Liver (tissue), 9 donors: ENCODE results near the gene OAS1. TPM values are rescaled to one million over a fixed set of nuclear protein-coding genes. Genes with fewer than 3 reads are reported as not detected.

Experiments used
- DNase-seq: peaks from one replicate; pipeline ENCODE4 v3.0.0-alpha.2; 2017; ENCODE audit warnings: low spot score
- H3K27ac ChIP-seq, 2 donors: one replicate each; pipeline ENCODE4 v1.7.0; 2013; ENCODE audit warnings: inconsistent platforms in 2 of 2, low read length in 2 of 2, control low read depth in 1 of 2, low read depth in 1 of 2, mild to moderate bottlenecking in 1 of 2
- H3K27me3 ChIP-seq, 4 donors: one replicate each; pipeline versions ENCODE4 v1.6.1 to v1.7.0; 2013; ENCODE audit warnings: low read length in 3 of 4, inconsistent platforms in 1 of 4, mild to moderate bottlenecking in 1 of 4, moderate library complexity in 1 of 4; ENCODE audit not compliant: control insufficient read depth in 4 of 4, insufficient read depth in 4 of 4
- H3K36me3 ChIP-seq, 4 donors: one replicate each; pipeline versions ENCODE4 v1.6.1 to v1.7.0; 2013; ENCODE audit warnings: low read length in 3 of 4, mild to moderate bottlenecking in 3 of 4, low read depth in 1 of 4, moderate library complexity in 1 of 4; ENCODE audit not compliant: control insufficient read depth in 4 of 4, insufficient read depth in 3 of 4
- H3K4me1 ChIP-seq, 4 donors: one replicate each; pipeline versions ENCODE4 v1.6.1 to v1.7.0; 2013; ENCODE audit warnings: low read length in 3 of 4, mild to moderate bottlenecking in 3 of 4, moderate library complexity in 1 of 4; ENCODE audit not compliant: control insufficient read depth in 4 of 4, insufficient read depth in 4 of 4
- H3K4me3 ChIP-seq, 3 donors: one replicate each; pipeline versions ENCODE4 v1.6.1 to v1.7.0; 2013; ENCODE audit warnings: low read length in 3 of 3, control low read depth in 1 of 3, low read depth in 1 of 3, mild to moderate bottlenecking in 1 of 3
- H3K9ac ChIP-seq, 2 donors: one replicate each; pipeline ENCODE4 v1.7.0; 2013; ENCODE audit warnings: low read length in 2 of 2, mild to moderate bottlenecking in 2 of 2, moderate library complexity in 2 of 2, control low read depth in 1 of 2, low read depth in 1 of 2
- H3K9me3 ChIP-seq, 4 donors: one replicate each; pipeline versions ENCODE4 v1.6.1 to v1.7.0; 2013; ENCODE audit warnings: low read length in 3 of 4; ENCODE audit not compliant: control insufficient read depth in 4 of 4
- ATF3 ChIP-seq: IDR thresholded peaks from 2 replicates; pipeline ENCODE4 v1.6.1; 2016; ENCODE audit warnings: antibody characterized with exemption
- EGR1 ChIP-seq, 2 donors: IDR thresholded peaks; 2 replicates each; pipeline ENCODE4 v1.6.1; 2016 to 2018; ENCODE audit warnings: antibody characterized with exemption in 2 of 2, low read depth in 2 of 2
- FOXA1 ChIP-seq: IDR thresholded peaks from 2 replicates; pipeline ENCODE4 v1.6.1; 2016; ENCODE audit warnings: antibody characterized with exemption
- HNF4A ChIP-seq, 2 donors: conservative IDR thresholded peaks; 2 replicates each; pipeline ENCODE4 v1.6.1; 2016; ENCODE audit warnings: antibody characterized with exemption in 2 of 2, mild to moderate bottlenecking in 2 of 2
- HNF4G ChIP-seq: IDR thresholded peaks from 2 replicates; pipeline ENCODE4 v1.6.1; 2016; ENCODE audit warnings: antibody characterized with exemption
- JUND ChIP-seq, 2 donors: IDR thresholded peaks; 2 replicates each; pipeline ENCODE4 v1.6.1; 2016; ENCODE audit warnings: antibody characterized with exemption in 2 of 2
- NR2F2 ChIP-seq: IDR thresholded peaks from 2 replicates; pipeline ENCODE4 v1.6.1; 2016; ENCODE audit warnings: antibody characterized with exemption
- RAD21 ChIP-seq, 2 donors: IDR thresholded peaks; 2 replicates each; pipeline ENCODE4 v1.6.1; 2016; ENCODE audit warnings: antibody characterized with exemption in 2 of 2, mild to moderate bottlenecking in 2 of 2
- RXRA ChIP-seq, 2 donors: IDR thresholded peaks; 2 replicates each; pipeline ENCODE4 v1.6.1; 2017 to 2018; ENCODE audit warnings: antibody characterized with exemption in 2 of 2, mild to moderate bottlenecking in 1 of 2
- SP1 ChIP-seq: IDR thresholded peaks from 2 replicates; pipeline ENCODE4 v1.6.1; 2018; ENCODE audit warnings: antibody characterized with exemption, mild to moderate bottlenecking
- TAF1 ChIP-seq: conservative IDR thresholded peaks from 2 replicates; pipeline ENCODE4 v1.6.1; 2016; ENCODE audit warnings: antibody characterized with exemption, mild to moderate bottlenecking
- YY1 ChIP-seq: IDR thresholded peaks from 2 replicates; pipeline ENCODE4 v1.6.1; 2016; ENCODE audit warnings: antibody characterized with exemption, mild to moderate bottlenecking
- WGBS: extraction: QIAGEN DNeasy Blood & Tissue Kit; methylation state at CpG from one replicate; pipeline ENCODE4 v1.1.7; 2013; 5-methylcytosine and 5-hydroxymethylcytosine counted together
- polyA plus RNA-seq, 2 donors: library from polyadenylated mRNA; stranded (reverse) in 1 of 2; unstranded in 1 of 2; fragments of 200-250 nt in 1 of 2; fragments of >200 nt in 1 of 2; fragmentation: Nextera tagmentation in 1 of 2; extraction: Ambion mirVana in 1 of 2; gene quantifications; one replicate each; pipeline versions ENCODE4 v1.2.1 to v1.2.3, GENCODE V29; 2013 to 2015
- total RNA-seq, 2 donors: library from RNA; depleted of rRNA; stranded (reverse); fragments of >200 nt; gene quantifications; one replicate each; pipeline ENCODE4 v1.2.3, GENCODE V29; 2014
- TF ChIP-seq, protein P1 (sequence below): IDR thresholded peaks from 2 replicates; pipeline ENCODE4 v1.6.1; 2016; ENCODE audit warnings: antibody characterized with exemption
- TF ChIP-seq, protein P2 (sequence below): fragments of 150-350 bp; IDR thresholded peaks from 2 replicates; pipeline ENCODE4 v1.5.1; 2017; ENCODE audit warnings: improper control_type of control experiment, low read depth, low read length; ENCODE audit not compliant: missing input control
- TF ChIP-seq, protein P3 (sequence below): IDR thresholded peaks from 2 replicates; pipeline ENCODE4 v1.6.1; 2016; ENCODE audit warnings: antibody characterized with exemption, mild to moderate bottlenecking
- donor health status: healthy.
- donor health status: healthy.
- donor health status: healthy.
- donor health status: healthy.
- donor health status: healthy.

OAS1 gene
- total and polyA plus RNA-seq, 4 donors, result 20.5 to 26.0 (median 23.4) TPM

- no peak overlapping the region for H3K27ac ChIP-seq
- WGBS, result 97% methylated on average over 15 of the region's 15 CpGs
- H3K9me3 ChIP-seq, result no peaks in the 10 kb centered on the region
- H3K4me3 ChIP-seq, result no peak overlapping the region
- peaks cover 2 to 9% (median 8%) of the 10 kb centered on the region in 4 donors for H3K4me1 ChIP-seq
- H3K36me3 ChIP-seq, result peaks cover 0 to 27% (median 6%) of the 10 kb centered on the region in 4 donors
- no peak for DNase-seq
- no peak overlapping the region for H3K9ac ChIP-seq
- H3K27me3 ChIP-seq, result no peaks in the 10 kb centered on the region
- no peak for TF ChIP-seq EGR1 (IDR thresholded peaks at IDR 0.05; ENCODE audit: low read depth in 2 of 2)
- TF ChIP-seq FOXA1, result no peak
- TF ChIP-seq YY1, result no peak
- TF ChIP-seq, protein P1, sequence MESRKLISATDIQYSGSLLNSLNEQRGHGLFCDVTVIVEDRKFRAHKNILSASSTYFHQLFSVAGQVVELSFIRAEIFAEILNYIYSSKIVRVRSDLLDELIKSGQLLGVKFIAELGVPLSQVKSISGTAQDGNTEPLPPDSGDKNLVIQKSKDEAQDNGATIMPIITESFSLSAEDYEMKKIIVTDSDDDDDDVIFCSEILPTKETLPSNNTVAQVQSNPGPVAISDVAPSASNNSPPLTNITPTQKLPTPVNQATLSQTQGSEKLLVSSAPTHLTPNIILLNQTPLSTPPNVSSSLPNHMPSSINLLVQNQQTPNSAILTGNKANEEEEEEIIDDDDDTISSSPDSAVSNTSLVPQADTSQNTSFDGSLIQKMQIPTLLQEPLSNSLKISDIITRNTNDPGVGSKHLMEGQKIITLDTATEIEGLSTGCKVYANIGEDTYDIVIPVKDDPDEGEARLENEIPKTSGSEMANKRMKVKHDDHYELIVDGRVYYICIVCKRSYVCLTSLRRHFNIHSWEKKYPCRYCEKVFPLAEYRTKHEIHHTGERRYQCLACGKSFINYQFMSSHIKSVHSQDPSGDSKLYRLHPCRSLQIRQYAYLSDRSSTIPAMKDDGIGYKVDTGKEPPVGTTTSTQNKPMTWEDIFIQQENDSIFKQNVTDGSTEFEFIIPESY, result no peak
- no peak for TF ChIP-seq TAF1
- no peak for TF ChIP-seq NR2F2
- TF ChIP-seq HNF4A (conservative IDR thresholded peaks at IDR 0.05), result no peak
- TF ChIP-seq, protein P2, sequence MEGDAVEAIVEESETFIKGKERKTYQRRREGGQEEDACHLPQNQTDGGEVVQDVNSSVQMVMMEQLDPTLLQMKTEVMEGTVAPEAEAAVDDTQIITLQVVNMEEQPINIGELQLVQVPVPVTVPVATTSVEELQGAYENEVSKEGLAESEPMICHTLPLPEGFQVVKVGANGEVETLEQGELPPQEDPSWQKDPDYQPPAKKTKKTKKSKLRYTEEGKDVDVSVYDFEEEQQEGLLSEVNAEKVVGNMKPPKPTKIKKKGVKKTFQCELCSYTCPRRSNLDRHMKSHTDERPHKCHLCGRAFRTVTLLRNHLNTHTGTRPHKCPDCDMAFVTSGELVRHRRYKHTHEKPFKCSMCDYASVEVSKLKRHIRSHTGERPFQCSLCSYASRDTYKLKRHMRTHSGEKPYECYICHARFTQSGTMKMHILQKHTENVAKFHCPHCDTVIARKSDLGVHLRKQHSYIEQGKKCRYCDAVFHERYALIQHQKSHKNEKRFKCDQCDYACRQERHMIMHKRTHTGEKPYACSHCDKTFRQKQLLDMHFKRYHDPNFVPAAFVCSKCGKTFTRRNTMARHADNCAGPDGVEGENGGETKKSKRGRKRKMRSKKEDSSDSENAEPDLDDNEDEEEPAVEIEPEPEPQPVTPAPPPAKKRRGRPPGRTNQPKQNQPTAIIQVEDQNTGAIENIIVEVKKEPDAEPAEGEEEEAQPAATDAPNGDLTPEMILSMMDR, result no peak
Observed at GRCh38 chr12:112944024-112944690, 37.4 kb downstream of the OAS1 start.

GRCh38 chr12:112945515-112945914 lies 38.8 kb downstream of the OAS1 start:
- H3K4me3 ChIP-seq, result no peak overlapping the region
- no peak for TF ChIP-seq RAD21 (IDR thresholded peaks at IDR 0.05)
- 98% methylated on average over 4 of the region's 4 CpGs for WGBS
- no peak overlapping the region for H3K27ac ChIP-seq
- H3K4me1 ChIP-seq, result no peaks in the 10 kb centered on the region
- H3K27me3 ChIP-seq, result no peaks in the 10 kb centered on the region
- no peak overlapping the region for H3K9ac ChIP-seq
- no peak for DNase-seq
- peaks cover 0 to 32% (median 6%) of the 10 kb centered on the region in 4 donors for H3K36me3 ChIP-seq
- H3K9me3 ChIP-seq, result no peaks in the 10 kb centered on the region

- no peak overlapping the region for H3K9ac ChIP-seq
- H3K4me1 ChIP-seq, result no peaks in the 10 kb centered on the region
- 94% methylated on average over 14 of the region's 14 CpGs for WGBS
- H3K27ac ChIP-seq, result no peak overlapping the region
- H3K27me3 ChIP-seq, result no peaks in the 10 kb centered on the region
- DNase-seq, result no peak
- H3K36me3 ChIP-seq, result peaks cover 0 to 39% (median 6%) of the 10 kb centered on the region in 4 donors
- H3K4me3 ChIP-seq, result no peak overlapping the region
- H3K9me3 ChIP-seq, result no peaks in the 10 kb centered on the region
- no peak for TF ChIP-seq HNF4G
- no peak for TF ChIP-seq YY1
- TF ChIP-seq, protein P2, result no peak
- TF ChIP-seq, protein P3, sequence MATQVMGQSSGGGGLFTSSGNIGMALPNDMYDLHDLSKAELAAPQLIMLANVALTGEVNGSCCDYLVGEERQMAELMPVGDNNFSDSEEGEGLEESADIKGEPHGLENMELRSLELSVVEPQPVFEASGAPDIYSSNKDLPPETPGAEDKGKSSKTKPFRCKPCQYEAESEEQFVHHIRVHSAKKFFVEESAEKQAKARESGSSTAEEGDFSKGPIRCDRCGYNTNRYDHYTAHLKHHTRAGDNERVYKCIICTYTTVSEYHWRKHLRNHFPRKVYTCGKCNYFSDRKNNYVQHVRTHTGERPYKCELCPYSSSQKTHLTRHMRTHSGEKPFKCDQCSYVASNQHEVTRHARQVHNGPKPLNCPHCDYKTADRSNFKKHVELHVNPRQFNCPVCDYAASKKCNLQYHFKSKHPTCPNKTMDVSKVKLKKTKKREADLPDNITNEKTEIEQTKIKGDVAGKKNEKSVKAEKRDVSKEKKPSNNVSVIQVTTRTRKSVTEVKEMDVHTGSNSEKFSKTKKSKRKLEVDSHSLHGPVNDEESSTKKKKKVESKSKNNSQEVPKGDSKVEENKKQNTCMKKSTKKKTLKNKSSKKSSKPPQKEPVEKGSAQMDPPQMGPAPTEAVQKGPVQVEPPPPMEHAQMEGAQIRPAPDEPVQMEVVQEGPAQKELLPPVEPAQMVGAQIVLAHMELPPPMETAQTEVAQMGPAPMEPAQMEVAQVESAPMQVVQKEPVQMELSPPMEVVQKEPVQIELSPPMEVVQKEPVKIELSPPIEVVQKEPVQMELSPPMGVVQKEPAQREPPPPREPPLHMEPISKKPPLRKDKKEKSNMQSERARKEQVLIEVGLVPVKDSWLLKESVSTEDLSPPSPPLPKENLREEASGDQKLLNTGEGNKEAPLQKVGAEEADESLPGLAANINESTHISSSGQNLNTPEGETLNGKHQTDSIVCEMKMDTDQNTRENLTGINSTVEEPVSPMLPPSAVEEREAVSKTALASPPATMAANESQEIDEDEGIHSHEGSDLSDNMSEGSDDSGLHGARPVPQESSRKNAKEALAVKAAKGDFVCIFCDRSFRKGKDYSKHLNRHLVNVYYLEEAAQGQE, result no peak
- no peak for TF ChIP-seq ATF3
- TF ChIP-seq SP1, result no peak
- no peak for TF ChIP-seq NR2F2
- TF ChIP-seq RAD21 (IDR thresholded peaks at IDR 0.05), result no peak
- TF ChIP-seq RXRA (IDR thresholded peaks at IDR 0.05), result no peak
- no peak for TF ChIP-seq JUND (IDR thresholded peaks at IDR 0.05)
Observed at GRCh38 chr12:112946236-112947000, 39.7 kb downstream of the OAS1 start.
